Measurements from ENCODE around the gene CALD1. TPM values are rescaled to one million over a fixed set of nuclear protein-coding genes. Genes with fewer than 3 reads are reported as not detected.

The CALD1 gene
- total RNA-seq, 3 donors from 2014 or later, result 252 to 335 (median 266) TPM

DNA sequence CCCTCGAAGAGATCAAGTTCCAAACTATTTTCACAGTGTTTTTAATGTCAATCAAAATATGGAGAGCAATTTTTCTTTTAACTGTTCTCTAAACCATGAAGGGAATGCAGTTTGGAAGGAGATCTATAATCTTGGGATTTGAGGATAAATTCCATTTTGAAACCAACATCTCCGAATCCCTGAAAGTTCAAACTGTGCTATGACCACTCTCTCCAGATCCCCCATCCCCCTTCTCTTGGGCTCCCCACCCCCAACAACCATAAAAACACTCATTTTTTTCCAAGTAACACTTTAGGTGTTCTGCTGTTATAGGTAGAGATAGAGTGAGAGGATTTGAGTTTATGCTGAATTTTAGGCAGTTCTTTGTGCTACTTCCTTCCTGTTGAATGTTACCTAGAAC lies 1.7 kb downstream of the CALD1 start:
- H3K27me3 ChIP-seq, result no peaks in the 10 kb centered on the region
- no peak for DNase-seq (ENCODE audit: low spot score in 2 of 2)
- H3K27ac ChIP-seq, result peak overlapping the region; percentile 88 to 89
- TF ChIP-seq, protein P1, sequence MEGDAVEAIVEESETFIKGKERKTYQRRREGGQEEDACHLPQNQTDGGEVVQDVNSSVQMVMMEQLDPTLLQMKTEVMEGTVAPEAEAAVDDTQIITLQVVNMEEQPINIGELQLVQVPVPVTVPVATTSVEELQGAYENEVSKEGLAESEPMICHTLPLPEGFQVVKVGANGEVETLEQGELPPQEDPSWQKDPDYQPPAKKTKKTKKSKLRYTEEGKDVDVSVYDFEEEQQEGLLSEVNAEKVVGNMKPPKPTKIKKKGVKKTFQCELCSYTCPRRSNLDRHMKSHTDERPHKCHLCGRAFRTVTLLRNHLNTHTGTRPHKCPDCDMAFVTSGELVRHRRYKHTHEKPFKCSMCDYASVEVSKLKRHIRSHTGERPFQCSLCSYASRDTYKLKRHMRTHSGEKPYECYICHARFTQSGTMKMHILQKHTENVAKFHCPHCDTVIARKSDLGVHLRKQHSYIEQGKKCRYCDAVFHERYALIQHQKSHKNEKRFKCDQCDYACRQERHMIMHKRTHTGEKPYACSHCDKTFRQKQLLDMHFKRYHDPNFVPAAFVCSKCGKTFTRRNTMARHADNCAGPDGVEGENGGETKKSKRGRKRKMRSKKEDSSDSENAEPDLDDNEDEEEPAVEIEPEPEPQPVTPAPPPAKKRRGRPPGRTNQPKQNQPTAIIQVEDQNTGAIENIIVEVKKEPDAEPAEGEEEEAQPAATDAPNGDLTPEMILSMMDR (IDR thresholded peaks at IDR 0.05), result no peak
- TF ChIP-seq POLR2AphosphoS5 (IDR thresholded peaks at IDR 0.05) (no peak), POLR2A (IDR thresholded peaks at IDR 0.05) (no peak)
- intact Hi-C loops (cut with DNase I; ENCODE audit: low total_unique reads), result no loop called here
- H3K36me3 ChIP-seq, result no peaks in the 10 kb centered on the region
- H3K4me1 ChIP-seq, result peaks cover 0 to 5% of the 10 kb centered on the region in 2 donors
- no peaks in the 10 kb centered on the region for H3K9me3 ChIP-seq
- peak overlapping the region; percentile 40 to 66 (median 55) for H3K4me3 ChIP-seq

DNA sequence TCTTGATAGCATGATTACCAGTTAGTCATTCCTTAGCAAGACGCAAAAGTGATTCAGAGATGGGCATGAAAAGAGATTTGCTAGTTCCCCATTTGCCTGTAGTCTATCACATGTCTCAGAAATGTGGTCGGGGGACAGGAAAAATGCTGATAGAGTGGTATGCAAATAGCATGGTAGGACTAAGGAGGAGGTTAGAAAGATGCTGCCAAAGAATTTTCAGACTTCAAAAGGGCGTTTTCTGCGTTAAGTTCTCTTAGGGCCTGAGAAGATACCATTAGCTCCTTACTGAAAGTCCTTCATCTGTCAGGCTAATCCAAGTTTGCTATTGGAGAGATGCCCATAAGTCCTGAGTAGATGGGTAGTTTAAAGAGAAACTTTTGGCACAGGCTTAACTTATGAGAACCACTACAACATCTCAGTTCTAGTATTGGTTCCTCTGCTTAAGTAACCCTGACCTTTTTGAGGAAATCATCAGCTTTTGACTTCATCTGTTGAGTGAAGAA lies 2.7 kb downstream of the CALD1 start:
- intact Hi-C loops (cut with DNase I; ENCODE audit: low total_unique reads), result no loop called here
- DNase-seq (ENCODE audit: low spot score in 2 of 2), result no peak
- Histone ChIP-seq H3K27me3 (no peaks in the 10 kb centered on the region), H3K4me3 (peak overlapping the region; percentile 9 to 66 (median 55)), H3K36me3 (no peaks in the 10 kb centered on the region), H3K9me3 (no peaks in the 10 kb centered on the region), H3K4me1 (peaks cover 0 to 5% of the 10 kb centered on the region in 2 donors), H3K27ac (peak overlapping the region; percentile 88 to 89)
- TF ChIP-seq, protein P1 (IDR thresholded peaks at IDR 0.05), result no peak
- TF ChIP-seq POLR2AphosphoS5 (IDR thresholded peaks at IDR 0.05), result no peak
- no peak for TF ChIP-seq POLR2A (IDR thresholded peaks at IDR 0.05)

DNA sequence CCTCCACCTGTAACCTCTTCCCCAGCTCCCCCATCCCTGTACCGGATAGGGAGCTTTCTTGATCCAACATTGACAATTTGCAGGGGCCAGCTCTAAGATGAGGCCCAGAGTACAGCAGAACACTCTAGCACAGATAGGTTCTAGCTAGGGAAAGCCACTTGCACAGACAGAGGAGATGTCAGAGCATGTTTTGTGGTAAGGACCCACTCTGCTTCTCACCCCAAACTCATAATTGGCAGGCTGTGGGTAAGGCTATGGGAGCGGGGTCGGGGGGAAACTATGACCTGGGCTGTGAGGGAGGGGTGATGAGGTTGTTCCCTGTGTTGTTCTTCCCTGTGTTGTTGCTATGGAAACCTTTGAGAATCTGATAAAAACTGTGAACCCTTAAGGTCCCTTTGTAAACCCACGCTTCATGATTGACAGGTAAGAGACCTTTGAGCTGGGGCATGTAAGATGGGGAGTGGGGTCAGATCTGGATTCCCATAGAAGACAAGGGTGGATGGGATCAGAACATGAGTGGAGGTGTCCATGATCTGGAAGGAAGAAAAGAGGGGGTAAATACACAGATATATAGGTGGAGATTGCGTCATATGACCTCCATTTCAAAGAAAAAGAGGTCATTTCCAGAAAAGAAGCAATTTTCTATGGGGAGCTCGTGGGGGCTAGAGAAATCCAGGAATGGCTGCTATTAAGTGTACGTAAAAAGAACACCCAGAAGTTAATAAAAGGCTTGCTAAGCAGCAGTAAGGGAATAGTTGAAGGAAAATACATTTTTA lies 4.0 kb downstream of the CALD1 start:
- intact Hi-C loops (cut with DNase I; ENCODE audit: low total_unique reads), result no loop called here
- Histone ChIP-seq H3K27ac (peak overlapping the region; percentile 88 to 89), H3K36me3 (no peaks in the 10 kb centered on the region), H3K9me3 (no peaks in the 10 kb centered on the region), H3K4me3 (peak overlapping the region; percentile 3 to 66 (median 55)), H3K27me3 (no peaks in the 10 kb centered on the region), H3K4me1 (peaks cover 3 to 5% of the 10 kb centered on the region in 2 donors)
- DNase-seq (ENCODE audit: low spot score in 2 of 2), result no peak
- no peak for TF ChIP-seq POLR2A (IDR thresholded peaks at IDR 0.05)
- no peak for TF ChIP-seq POLR2AphosphoS5 (IDR thresholded peaks at IDR 0.05)
- TF ChIP-seq, protein P1 (IDR thresholded peaks at IDR 0.05), result no peak

DNA sequence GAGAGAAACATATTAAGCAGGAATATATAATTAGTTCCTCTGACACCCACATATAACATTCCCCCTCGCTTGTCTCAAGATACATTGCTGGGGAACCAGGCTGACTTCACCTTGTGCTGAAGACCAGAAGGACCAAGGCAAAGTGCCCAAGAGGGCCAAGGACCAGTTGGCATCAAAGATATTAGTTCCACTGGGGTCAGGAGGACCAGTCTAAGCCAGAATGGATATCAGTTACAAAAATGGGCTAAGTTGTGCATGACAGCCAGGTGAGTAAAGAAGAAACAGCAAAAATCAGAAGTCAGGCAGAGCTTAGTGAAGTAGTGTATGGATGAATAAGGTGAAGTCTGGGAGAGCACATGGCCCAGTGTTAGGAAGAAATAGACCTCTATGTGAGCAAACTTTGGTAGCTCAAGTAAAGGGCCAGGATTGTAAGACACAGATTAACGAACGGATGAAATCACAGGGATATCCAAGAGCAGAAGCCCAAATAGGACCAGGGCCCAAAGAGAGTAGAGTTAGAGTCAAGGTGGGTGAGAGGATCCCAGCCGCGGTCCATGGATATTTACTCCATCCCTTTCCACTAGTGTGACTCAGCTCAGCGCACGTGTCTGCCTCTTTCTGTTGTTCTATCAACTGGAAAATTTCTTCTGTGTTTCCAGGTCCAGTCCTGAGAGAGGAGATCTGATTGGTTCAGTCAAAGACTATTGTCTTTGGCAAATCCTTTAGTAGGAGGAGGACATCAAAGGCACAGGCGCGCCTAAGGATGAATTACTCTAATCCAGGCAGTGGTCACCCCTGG lies 5.0 kb downstream of the CALD1 start:
- intact Hi-C loops (cut with DNase I; ENCODE audit: low total_unique reads), result no loop called here
- Histone ChIP-seq H3K36me3 (no peaks in the 10 kb centered on the region), H3K4me3 (peak overlapping the region in 1 of 3 donors; percentile 18), H3K27ac (peak overlapping the region; percentile 88 to 89), H3K9me3 (no peaks in the 10 kb centered on the region), H3K4me1 (peaks cover 5% of the 10 kb centered on the region in 2 donors), H3K27me3 (no peaks in the 10 kb centered on the region)
- DNase-seq (ENCODE audit: low spot score in 2 of 2), result no peak
- TF ChIP-seq, protein P1 (IDR thresholded peaks at IDR 0.05), result no peak
- TF ChIP-seq POLR2A (IDR thresholded peaks at IDR 0.05), result no peak
- TF ChIP-seq POLR2AphosphoS5 (IDR thresholded peaks at IDR 0.05), result no peak
